ENCODE data around the gene ITGA7.
A peak's percentile ranks its signal among the peaks of the same experiment; 100 is the strongest.

ITGA7 gene

DNA sequence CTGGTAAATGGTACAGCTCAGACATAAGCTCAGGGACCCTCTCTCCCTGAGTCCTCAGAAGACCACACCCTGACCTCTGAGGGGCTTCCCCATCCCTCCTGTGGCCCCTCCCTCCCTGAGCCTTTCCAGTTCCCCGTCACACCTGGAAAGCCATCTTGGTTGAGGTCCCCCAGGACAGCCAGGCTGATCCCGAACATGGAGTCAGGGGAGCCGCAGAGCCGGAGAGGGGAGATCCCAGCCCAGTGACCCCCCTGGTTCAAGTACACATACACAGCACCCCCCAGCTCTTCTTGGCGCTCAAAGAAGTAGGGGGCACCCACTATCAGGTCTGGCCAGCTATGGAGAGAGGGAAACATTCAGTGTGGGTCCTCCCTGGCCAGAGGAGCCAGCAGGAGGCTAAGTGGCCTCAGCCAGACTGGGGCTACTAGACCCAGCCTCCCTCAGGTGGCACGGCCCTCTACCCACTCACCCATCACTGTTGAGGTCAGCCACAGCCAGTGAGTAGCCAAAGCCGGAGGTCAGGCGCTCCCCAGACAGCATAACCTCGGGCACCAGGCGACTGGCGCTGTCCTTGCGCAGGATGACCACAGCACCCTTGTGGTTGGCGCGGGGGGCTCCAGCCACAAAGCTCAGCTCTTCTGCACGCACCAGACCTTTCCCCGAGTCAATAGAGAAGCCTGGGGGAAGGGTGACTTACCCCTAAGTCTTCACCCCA is 9.3 kb downstream of the ITGA7 start:
- TF ChIP-seq, protein P1, sequence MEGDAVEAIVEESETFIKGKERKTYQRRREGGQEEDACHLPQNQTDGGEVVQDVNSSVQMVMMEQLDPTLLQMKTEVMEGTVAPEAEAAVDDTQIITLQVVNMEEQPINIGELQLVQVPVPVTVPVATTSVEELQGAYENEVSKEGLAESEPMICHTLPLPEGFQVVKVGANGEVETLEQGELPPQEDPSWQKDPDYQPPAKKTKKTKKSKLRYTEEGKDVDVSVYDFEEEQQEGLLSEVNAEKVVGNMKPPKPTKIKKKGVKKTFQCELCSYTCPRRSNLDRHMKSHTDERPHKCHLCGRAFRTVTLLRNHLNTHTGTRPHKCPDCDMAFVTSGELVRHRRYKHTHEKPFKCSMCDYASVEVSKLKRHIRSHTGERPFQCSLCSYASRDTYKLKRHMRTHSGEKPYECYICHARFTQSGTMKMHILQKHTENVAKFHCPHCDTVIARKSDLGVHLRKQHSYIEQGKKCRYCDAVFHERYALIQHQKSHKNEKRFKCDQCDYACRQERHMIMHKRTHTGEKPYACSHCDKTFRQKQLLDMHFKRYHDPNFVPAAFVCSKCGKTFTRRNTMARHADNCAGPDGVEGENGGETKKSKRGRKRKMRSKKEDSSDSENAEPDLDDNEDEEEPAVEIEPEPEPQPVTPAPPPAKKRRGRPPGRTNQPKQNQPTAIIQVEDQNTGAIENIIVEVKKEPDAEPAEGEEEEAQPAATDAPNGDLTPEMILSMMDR (IDR thresholded peaks at IDR 0.05; ENCODE audit: poor library complexity, severe bottlenecking) = no peak
- no peak overlapping the region for H3K27ac ChIP-seq (ENCODE audit: poor library complexity, severe bottlenecking)
- H3K4me1 ChIP-seq (ENCODE audit: insufficient read depth, poor library complexity, severe bottlenecking) = peaks cover 6% of the 10 kb centered on the region
- H3K36me3 ChIP-seq (ENCODE audit: low read depth) = no peaks in the 10 kb centered on the region
- H3K9me3 ChIP-seq (ENCODE audit: severe bottlenecking) = no peaks in the 10 kb centered on the region
- DNase-seq (ENCODE audit: low spot score) (peak; percentile 29), ATAC-seq (ENCODE audit: low read depth) (no peak)
- no peak overlapping the region for H3K4me3 ChIP-seq (ENCODE audit: severe bottlenecking)
- H3K27me3 ChIP-seq (ENCODE audit: insufficient read depth, poor library complexity, severe bottlenecking) = no peaks in the 10 kb centered on the region

DNA sequence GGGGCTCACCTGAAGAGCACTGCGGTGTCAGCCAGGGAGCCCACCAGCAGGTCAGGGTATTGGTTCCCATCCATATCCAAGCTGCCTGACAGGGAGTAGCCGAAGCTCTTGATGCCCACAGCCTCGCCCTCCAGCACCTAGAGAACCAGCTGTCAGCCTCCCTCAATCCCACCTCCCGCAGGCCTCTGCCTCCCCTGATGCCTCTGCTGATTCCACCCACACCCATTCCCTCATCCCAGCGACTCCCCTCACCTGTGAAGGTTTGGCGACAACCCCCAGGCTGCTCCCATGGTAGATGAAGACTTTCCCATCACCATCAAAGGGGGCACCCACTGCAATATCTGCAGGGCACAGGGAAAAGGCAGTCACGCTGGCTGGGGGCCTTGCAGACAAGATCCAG is 10.0 kb downstream of the ITGA7 start:
- ATAC-seq (ENCODE audit: low read depth) = no peak
- Histone ChIP-seq H3K36me3 (ENCODE audit: low read depth) (no peaks in the 10 kb centered on the region), H3K9me3 (ENCODE audit: severe bottlenecking) (no peaks in the 10 kb centered on the region), H3K4me3 (ENCODE audit: severe bottlenecking) (no peak overlapping the region), H3K4me1 (ENCODE audit: insufficient read depth, poor library complexity, severe bottlenecking) (peaks cover 6% of the 10 kb centered on the region), H3K27me3 (ENCODE audit: insufficient read depth, poor library complexity, severe bottlenecking) (no peaks in the 10 kb centered on the region), H3K27ac (ENCODE audit: poor library complexity, severe bottlenecking) (no peak overlapping the region)
- no peak for DNase-seq (ENCODE audit: low spot score)
- TF ChIP-seq, protein P1 (IDR thresholded peaks at IDR 0.05; ENCODE audit: poor library complexity, severe bottlenecking) = no peak

DNA sequence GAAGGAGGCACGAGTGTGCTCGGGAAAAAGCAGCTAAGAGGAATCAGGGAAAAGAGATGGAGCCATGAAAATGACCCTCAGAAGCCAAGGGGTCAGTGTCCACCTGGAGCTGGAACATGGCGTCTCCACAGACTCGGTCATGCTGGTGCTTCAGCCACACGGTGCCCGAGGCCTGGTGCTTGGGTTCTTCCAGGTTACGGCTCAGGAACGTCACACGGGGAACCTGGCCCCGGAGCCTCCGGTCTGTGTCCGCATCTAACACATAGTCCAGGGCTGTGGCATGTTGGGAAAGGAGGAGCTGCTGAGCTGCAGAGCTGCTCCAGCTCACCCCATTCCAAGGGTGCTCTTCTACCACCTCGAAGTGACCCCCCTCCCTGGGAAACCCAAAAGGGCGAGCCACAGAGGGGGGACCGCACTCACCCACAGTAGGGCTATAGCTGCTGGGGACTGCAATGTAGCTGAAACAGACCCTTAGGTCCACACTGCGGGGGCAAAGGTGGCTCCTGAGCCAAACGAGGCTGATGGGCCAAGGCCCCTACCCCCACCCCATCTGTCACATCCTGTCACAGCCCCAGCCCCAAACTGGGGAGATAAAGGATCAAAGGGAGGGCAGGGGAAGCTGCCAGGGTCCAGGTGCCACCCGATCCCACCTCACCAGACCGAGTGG is 10.8 kb downstream of the ITGA7 start:
- DNase-seq (ENCODE audit: low spot score) = no peak
- no peaks in the 10 kb centered on the region for H3K27me3 ChIP-seq (ENCODE audit: insufficient read depth, poor library complexity, severe bottlenecking)
- no peaks in the 10 kb centered on the region for H3K36me3 ChIP-seq (ENCODE audit: low read depth)
- no peaks in the 10 kb centered on the region for H3K9me3 ChIP-seq (ENCODE audit: severe bottlenecking)
- TF ChIP-seq, protein P1 (IDR thresholded peaks at IDR 0.05; ENCODE audit: poor library complexity, severe bottlenecking) = no peak
- H3K4me3 ChIP-seq (ENCODE audit: severe bottlenecking) = no peak overlapping the region
- H3K27ac ChIP-seq (ENCODE audit: poor library complexity, severe bottlenecking) = no peak overlapping the region
- peaks cover 6% of the 10 kb centered on the region for H3K4me1 ChIP-seq (ENCODE audit: insufficient read depth, poor library complexity, severe bottlenecking)
- ATAC-seq (ENCODE audit: low read depth) = no peak

DNA sequence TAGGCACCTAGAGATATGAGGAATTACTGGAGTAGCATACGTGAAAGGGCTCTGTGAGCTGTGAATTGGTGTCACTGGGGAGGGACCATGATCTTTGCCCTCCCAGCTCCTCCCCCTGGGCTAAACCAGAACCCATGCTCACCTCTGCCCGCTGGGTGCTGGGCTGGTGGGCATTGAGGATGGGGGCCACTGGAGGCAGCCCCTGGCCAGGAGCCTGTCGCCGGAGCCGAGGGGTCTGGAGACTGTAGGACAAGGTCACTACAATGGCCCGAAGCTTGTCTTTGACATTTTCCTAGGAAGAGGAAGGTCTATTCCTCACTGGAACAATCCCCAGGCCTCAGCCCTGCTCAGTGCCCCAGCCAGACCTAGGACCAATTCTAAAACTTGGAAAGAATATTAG is 11.6 kb downstream of the ITGA7 start:
- DNase-seq (ENCODE audit: low spot score) (no peak), ATAC-seq (ENCODE audit: low read depth) (no peak)
- no peak overlapping the region for H3K27ac ChIP-seq (ENCODE audit: poor library complexity, severe bottlenecking)
- TF ChIP-seq, protein P1 (IDR thresholded peaks at IDR 0.05; ENCODE audit: poor library complexity, severe bottlenecking) = no peak
- H3K27me3 ChIP-seq (ENCODE audit: insufficient read depth, poor library complexity, severe bottlenecking) = no peaks in the 10 kb centered on the region
- peaks cover 6% of the 10 kb centered on the region for H3K4me1 ChIP-seq (ENCODE audit: insufficient read depth, poor library complexity, severe bottlenecking)
- H3K4me3 ChIP-seq (ENCODE audit: severe bottlenecking) = no peak overlapping the region
- H3K36me3 ChIP-seq (ENCODE audit: low read depth) = no peaks in the 10 kb centered on the region
- H3K9me3 ChIP-seq (ENCODE audit: severe bottlenecking) = no peaks in the 10 kb centered on the region

DNA sequence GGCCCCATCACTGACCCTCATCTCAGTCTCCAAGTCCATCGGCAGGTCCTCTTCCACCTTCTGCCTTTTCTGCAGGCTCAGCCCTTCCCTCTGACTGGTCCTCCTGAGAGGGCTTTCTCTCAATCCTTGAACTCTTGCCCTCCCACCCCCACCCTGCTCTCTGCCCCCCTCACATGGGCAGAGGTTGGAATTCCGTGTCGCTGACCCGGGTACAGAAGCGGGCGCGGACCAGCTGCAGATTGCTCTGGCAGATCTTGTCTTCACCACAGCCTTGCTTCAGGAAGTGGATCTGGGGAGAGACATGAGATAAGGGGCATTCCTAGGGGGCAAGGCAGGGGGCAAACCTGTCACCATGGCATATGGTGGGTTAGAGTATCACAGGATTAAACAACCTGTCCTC is 12.4 kb downstream of the ITGA7 start:
- no peak for ATAC-seq (ENCODE audit: low read depth)

More for the DNA sequence above, 12.4 kb downstream of the ITGA7 start:
- Histone ChIP-seq H3K27ac (ENCODE audit: poor library complexity, severe bottlenecking) (no peak overlapping the region), H3K9me3 (ENCODE audit: severe bottlenecking) (no peaks in the 10 kb centered on the region), H3K27me3 (ENCODE audit: insufficient read depth, poor library complexity, severe bottlenecking) (no peaks in the 10 kb centered on the region), H3K4me1 (ENCODE audit: insufficient read depth, poor library complexity, severe bottlenecking) (no peaks in the 10 kb centered on the region), H3K4me3 (ENCODE audit: severe bottlenecking) (no peak overlapping the region), H3K36me3 (ENCODE audit: low read depth) (no peaks in the 10 kb centered on the region)
- no peak for DNase-seq (ENCODE audit: low spot score)
- TF ChIP-seq, protein P1 (IDR thresholded peaks at IDR 0.05; ENCODE audit: poor library complexity, severe bottlenecking) = no peak
